Transverse colon (tissue), 4 donors: ENCODE measurements around the gene HSBP1L1. TPM values are rescaled to one million over a fixed set of nuclear protein-coding genes. Genes with fewer than 3 reads are reported as not detected.

Source experiments
- DNase-seq: peaks from one replicate; pipeline ENCODE4 v3.0.0-alpha.2; 2019
- H3K27ac ChIP-seq, 4 donors: fragments of 200-600 bp; sonication (generic); 2 replicates each; pipeline ENCODE4 v1.5.1; 2016 to 2018; ENCODE audit warnings: inconsistent platforms in 4 of 4
- H3K27me3 ChIP-seq: fragments of 200-600 bp; sonication (generic); 2 replicates; pipeline ENCODE4 v1.5.1; 2017; ENCODE audit warnings: inconsistent platforms
- H3K36me3 ChIP-seq, 4 donors: fragments of 200-600 bp; sonication (generic); 2 replicates each; pipeline ENCODE4 v1.5.1; 2017 to 2019; ENCODE audit warnings: inconsistent platforms in 4 of 4
- H3K4me1 ChIP-seq, 4 donors: fragments of 200-600 bp; sonication (generic); 2 replicates each; pipeline ENCODE4 v1.5.1; 2017 to 2020; ENCODE audit warnings: inconsistent platforms in 4 of 4
- H3K4me3 ChIP-seq, 4 donors: fragments of 200-600 bp; sonication (generic); 1 replicate in 1 of 4; 2 replicates in 3 of 4; pipeline versions ENCODE4 v1.5.1 to v1.6.1; 2017 to 2019; ENCODE audit warnings: inconsistent platforms in 4 of 4
- H3K9me3 ChIP-seq, 2 donors: fragments of 200-600 bp; sonication (generic); 2 replicates each; pipeline ENCODE4 v1.5.1; 2017 to 2019; ENCODE audit warnings: inconsistent platforms in 2 of 2
- EP300 ChIP-seq: sonication (generic); formaldehyde crosslinking; IDR thresholded peaks from one replicate; pipeline ENCODE4 v1.6.1; 2017; ENCODE audit warnings: antibody characterized with exemption, low read depth
- POLR2A ChIP-seq: fragments of 450-650 bp; IDR thresholded peaks from one replicate; pipeline ENCODE4 v1.6.1; 2016; ENCODE audit warnings: antibody characterized with exemption, mild to moderate bottlenecking, moderate library complexity
- POLR2AphosphoS5 ChIP-seq, 3 donors: sonication (generic); formaldehyde crosslinking; IDR thresholded peaks; one replicate each; pipeline ENCODE4 v1.6.1; 2016; ENCODE audit warnings: antibody characterized with exemption in 3 of 3
- WGBS, 2 donors: methylation state at CpG; one replicate each; pipeline ENCODE4 v1.1.5; 2018; ENCODE audit warnings: low coverage in 1 of 2; 5-methylcytosine and 5-hydroxymethylcytosine counted together
- in situ Hi-C, 4 donors: fragments of 200-750 bp; cut with MboI; loops; one replicate each; pipeline versions ENCODE4 v1.15.0 to v1.15.1; 2017; ENCODE audit warnings: low sequenced_read_pairs in 3 of 4, low pct_ligation_motif_present in 1 of 4, low pct_unique_long_range_greater_than_20kb in 1 of 4
- intact Hi-C: fragments of 100-400 bp; cut with DNase I; formaldehyde crosslinking; loops from one replicate; pipeline ENCODE4 v1.15.1; 2023; ENCODE audit warnings: low total_unique reads
- total RNA-seq, 4 donors: library from RNA; depleted of rRNA; stranded (reverse); fragments of >200 nt; gene quantifications; one replicate each; pipeline ENCODE4 v1.1.0, GENCODE V29; 2016
- TF ChIP-seq, protein P1 (sequence below), 5 experiments: fragments of 200-600 bp in 3 of 5; fragments of 450-650 bp in 2 of 5; sonication (generic) in 3 of 5; IDR thresholded peaks; 1 replicate in 2 of 5; 2 replicates in 3 of 5; pipeline ENCODE4 v1.5.1; 2016 to 2017; ENCODE audit warnings: antibody characterized with exemption in 5 of 5, inconsistent platforms in 3 of 5, mild to moderate bottlenecking in 2 of 5, moderate library complexity in 1 of 5

The HSBP1L1 gene
- total RNA-seq, 4 donors from 2014 or later = 48.4 to 211 (median 109) TPM

DNA sequence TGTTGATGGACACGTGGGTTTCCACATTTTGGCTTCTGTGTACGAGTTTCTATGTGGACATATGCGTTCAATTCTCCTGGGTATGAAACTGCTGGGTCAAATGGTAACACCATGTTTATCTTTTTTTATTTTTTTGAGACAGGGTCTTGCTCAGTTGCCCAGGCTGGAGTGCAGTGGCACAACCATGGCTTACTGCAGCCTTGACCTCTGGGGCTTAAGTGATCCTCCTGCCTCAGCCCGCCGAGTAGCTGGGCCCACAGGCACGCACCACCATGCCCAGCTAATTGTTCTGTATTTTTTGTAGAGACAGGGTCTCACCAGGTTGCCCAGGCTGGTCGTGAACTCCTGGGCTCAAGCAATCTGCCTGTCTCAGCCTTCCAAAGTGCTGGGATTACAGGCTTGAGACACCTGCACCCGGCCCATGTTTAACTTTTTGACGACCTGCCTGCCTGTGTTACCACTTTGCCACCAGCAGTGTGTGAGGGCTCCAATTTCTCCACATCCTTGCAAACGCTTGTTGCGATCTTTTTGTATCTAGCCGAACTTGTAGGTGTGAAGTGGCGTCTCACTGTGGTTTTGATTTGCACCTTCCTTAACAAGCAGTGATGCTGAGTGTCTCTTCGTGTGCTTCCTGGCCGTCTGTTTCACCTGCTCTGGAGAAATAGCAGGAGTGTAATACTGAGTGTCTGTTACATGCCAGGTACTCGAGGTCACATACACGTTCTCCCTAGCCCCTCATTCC lies 6.9 kb downstream of the HSBP1L1 start:
- Histone ChIP-seq H3K4me1 (peaks cover 7 to 28% (median 10%) of the 10 kb centered on the region in 4 donors), H3K9me3 (no peaks in the 10 kb centered on the region), H3K27ac (no peak overlapping the region), H3K27me3 (no peaks in the 10 kb centered on the region), H3K4me3 (no peak overlapping the region), H3K36me3 (peaks cover 0 to 24% (median 4%) of the 10 kb centered on the region in 4 donors)
- in situ Hi-C loops = no loop called here
- 92 to 94% methylated on average over 5 to 17 of the region's 17 CpGs for WGBS, 2 donors
- intact Hi-C loops = no loop called here
- no peak for DNase-seq
- no peak for TF ChIP-seq POLR2A
- no peak for TF ChIP-seq POLR2AphosphoS5 (IDR thresholded peaks at IDR 0.05)
- TF ChIP-seq, protein P1, sequence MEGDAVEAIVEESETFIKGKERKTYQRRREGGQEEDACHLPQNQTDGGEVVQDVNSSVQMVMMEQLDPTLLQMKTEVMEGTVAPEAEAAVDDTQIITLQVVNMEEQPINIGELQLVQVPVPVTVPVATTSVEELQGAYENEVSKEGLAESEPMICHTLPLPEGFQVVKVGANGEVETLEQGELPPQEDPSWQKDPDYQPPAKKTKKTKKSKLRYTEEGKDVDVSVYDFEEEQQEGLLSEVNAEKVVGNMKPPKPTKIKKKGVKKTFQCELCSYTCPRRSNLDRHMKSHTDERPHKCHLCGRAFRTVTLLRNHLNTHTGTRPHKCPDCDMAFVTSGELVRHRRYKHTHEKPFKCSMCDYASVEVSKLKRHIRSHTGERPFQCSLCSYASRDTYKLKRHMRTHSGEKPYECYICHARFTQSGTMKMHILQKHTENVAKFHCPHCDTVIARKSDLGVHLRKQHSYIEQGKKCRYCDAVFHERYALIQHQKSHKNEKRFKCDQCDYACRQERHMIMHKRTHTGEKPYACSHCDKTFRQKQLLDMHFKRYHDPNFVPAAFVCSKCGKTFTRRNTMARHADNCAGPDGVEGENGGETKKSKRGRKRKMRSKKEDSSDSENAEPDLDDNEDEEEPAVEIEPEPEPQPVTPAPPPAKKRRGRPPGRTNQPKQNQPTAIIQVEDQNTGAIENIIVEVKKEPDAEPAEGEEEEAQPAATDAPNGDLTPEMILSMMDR (IDR thresholded peaks at IDR 0.05) = no peak
- no peak for TF ChIP-seq EP300

DNA sequence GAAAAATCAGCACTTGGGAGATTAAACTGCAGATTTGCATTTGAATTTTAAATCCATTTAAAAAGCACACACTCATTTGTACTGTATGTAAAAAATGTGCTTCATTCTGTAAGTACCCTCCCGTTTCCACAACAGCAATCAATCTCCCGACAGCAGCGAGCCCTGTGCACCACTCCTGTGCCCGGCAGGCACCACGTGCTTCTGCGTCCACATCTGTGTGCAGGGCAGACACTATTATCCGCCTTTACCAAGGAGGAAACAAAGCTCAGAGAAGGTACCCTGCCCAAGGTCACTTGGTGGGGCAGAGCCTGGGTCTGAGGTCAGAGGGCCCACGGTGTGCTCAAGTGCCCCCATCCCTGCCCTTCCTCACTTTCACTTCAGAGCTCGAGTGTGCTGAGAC lies 7.5 kb downstream of the HSBP1L1 start:
- TF ChIP-seq POLR2A = no peak
- no peak for TF ChIP-seq EP300
- TF ChIP-seq, protein P1 (IDR thresholded peaks at IDR 0.05) = no peak
- no peak for TF ChIP-seq POLR2AphosphoS5 (IDR thresholded peaks at IDR 0.05)
- Histone ChIP-seq H3K4me1 (peaks cover 7 to 28% (median 11%) of the 10 kb centered on the region in 4 donors), H3K27ac (peak overlapping the region in 3 of 4 donors; percentile 46 to 68 (median 57)), H3K4me3 (no peak overlapping the region), H3K36me3 (peaks cover 0 to 24% (median 4%) of the 10 kb centered on the region in 4 donors), H3K27me3 (no peaks in the 10 kb centered on the region), H3K9me3 (no peaks in the 10 kb centered on the region)
- DNase-seq = no peak
- intact Hi-C loops (no loop called here), in situ Hi-C loops (no loop called here)
- WGBS, 2 donors = 88% methylated on average over 9 of the region's 9 CpGs; no CpG with 5 or more reads in 1 of the 2 donors

DNA sequence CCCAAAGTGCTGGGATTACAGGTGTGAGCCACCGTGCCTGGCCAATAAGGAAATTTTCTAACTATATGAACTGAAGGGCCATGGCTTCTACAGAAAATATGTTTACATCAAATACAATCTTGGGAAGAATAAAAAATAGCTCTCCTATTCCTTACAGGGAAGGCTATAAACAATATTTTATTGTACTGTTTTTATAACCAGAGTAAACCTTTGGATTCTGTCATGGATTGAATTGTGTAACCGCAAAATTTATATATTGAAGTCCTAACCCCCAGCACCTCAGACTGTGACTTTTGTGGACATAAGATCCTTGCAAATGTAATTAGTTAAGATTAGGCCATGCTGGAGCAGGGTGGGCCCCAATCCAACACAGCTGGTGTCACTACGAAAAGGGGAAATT lies 8.3 kb downstream of the HSBP1L1 start:
- 45 to 77% methylated on average over 2 to 3 of the region's 3 CpGs for WGBS, 2 donors
- intact Hi-C loops = no loop called here

DNA sequence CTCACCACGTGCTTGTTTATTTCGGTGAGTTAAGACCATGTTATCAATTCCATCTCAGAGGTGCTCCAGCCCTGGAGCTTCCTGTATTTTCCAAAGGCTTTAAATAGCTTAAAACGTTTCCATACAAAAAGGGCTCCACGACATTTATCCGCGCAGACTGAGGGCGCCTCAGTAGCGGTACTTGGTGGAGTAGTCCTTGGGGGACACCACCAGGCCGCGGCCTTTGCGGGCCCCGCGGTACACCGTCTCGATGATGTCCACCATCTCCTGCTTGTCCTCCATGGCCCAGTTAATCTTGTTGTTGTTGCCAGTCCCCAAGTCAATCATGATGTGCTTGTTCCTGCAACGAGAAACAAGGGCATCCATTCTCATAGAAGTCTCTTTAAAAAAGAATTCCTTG lies 9.1 kb downstream of the HSBP1L1 start:
- WGBS, 2 donors = 71 to 93% methylated on average over 3 to 16 of the region's 16 CpGs
- in situ Hi-C loops (no loop called here), intact Hi-C loops (no loop called here)
- peaks cover 0 to 24% (median 1%) of the 10 kb centered on the region in 4 donors for H3K36me3 ChIP-seq
- H3K9me3 ChIP-seq = no peaks in the 10 kb centered on the region
- H3K4me1 ChIP-seq = peaks cover 7 to 23% (median 11%) of the 10 kb centered on the region in 4 donors
- TF ChIP-seq POLR2A (no peak), EP300 (no peak), POLR2AphosphoS5 (IDR thresholded peaks at IDR 0.05) (no peak)
- TF ChIP-seq, protein P1 (IDR thresholded peaks at IDR 0.05) = no peak
- H3K27ac ChIP-seq = peak overlapping the region; percentile 46 to 70 (median 64)
- no peaks in the 10 kb centered on the region for H3K27me3 ChIP-seq
- no peak for DNase-seq
- H3K4me3 ChIP-seq = no peak overlapping the region

More for the DNA sequence above, 8.3 kb downstream of the HSBP1L1 start:
- TF ChIP-seq POLR2A (no peak), EP300 (no peak), POLR2AphosphoS5 (IDR thresholded peaks at IDR 0.05) (no peak)
- TF ChIP-seq, protein P1 (IDR thresholded peaks at IDR 0.05) = no peak
- DNase-seq = peak; percentile 31
- in situ Hi-C loops = no loop called here
- no peak overlapping the region for H3K4me3 ChIP-seq
- H3K36me3 ChIP-seq = peaks cover 0 to 24% (median 4%) of the 10 kb centered on the region in 4 donors
- H3K4me1 ChIP-seq = peaks cover 7 to 28% (median 11%) of the 10 kb centered on the region in 4 donors
- no peaks in the 10 kb centered on the region for H3K27me3 ChIP-seq
- peak overlapping the region; percentile 46 to 70 (median 64) for H3K27ac ChIP-seq
- no peaks in the 10 kb centered on the region for H3K9me3 ChIP-seq
